SK-N-SH treated with all-trans-retinoic acid at 6 μM for 48 hours (cell line): ENCODE results near the gene RNH1.

Experiments
- ATAC-seq: fragments of 200-7000 bp; cut with Tn5 transposase; 3 replicates; pipeline ENCODE4 v1.9.1; 2020; ENCODE audit warnings: mild to moderate bottlenecking, moderate library complexity
- ARNTL ChIP-seq: fragments of 450-650 bp; formaldehyde crosslinking; IDR thresholded peaks from 2 replicates; pipeline ENCODE4 v1.5.0; 2020; ENCODE audit warnings: low read depth, mild to moderate bottlenecking, moderate library complexity, borderline replicate concordance
- BACH2 ChIP-seq: fragments of 250-450 bp; sonication (Bioruptor Pico); IDR thresholded peaks from 2 replicates; pipeline ENCODE4 v1.9.0; 2021; ENCODE audit warnings: mild to moderate bottlenecking, borderline replicate concordance
- CSDC2 ChIP-seq: fragments of 250-450 bp; sonication (Bioruptor Pico); IDR thresholded peaks from 2 replicates; pipeline ENCODE4 v1.5.0; 2020; ENCODE audit warnings: mild to moderate bottlenecking, moderate library complexity
- GLIS3 ChIP-seq: fragments of 250-450 bp; sonication (Bioruptor Pico); IDR thresholded peaks from 2 replicates; pipeline ENCODE4 v1.5.0; 2020; ENCODE audit warnings: mild to moderate bottlenecking, moderate library complexity
- ISL1 ChIP-seq: fragments of 250-450 bp; sonication (Bioruptor Pico); IDR thresholded peaks from 2 replicates; pipeline ENCODE4 v2.1.2; 2022; ENCODE audit warnings: mild to moderate bottlenecking, moderate library complexity
- OSR1 ChIP-seq: fragments of 250-450 bp; sonication (Bioruptor Pico); IDR thresholded peaks from 2 replicates; pipeline ENCODE4 v1.8.0; 2022; ENCODE audit warnings: moderate library complexity, mild to moderate bottlenecking, inconsistent platforms
- PPARA ChIP-seq: fragments of 250-450 bp; sonication (Bioruptor Pico); IDR thresholded peaks from 2 replicates; pipeline ENCODE4 v1.5.0; 2020; ENCODE audit warnings: mild to moderate bottlenecking, borderline replicate concordance
- RARB ChIP-seq: fragments of 250-450 bp; sonication (Bioruptor Pico); IDR thresholded peaks from 2 replicates; pipeline ENCODE4 v1.8.0; 2021; ENCODE audit warnings: mild to moderate bottlenecking, moderate library complexity
- SNAI2 ChIP-seq: fragments of 250-450 bp; sonication (Bioruptor Pico); IDR thresholded peaks from 2 replicates; pipeline ENCODE4 v1.5.0; 2020; ENCODE audit warnings: mild to moderate bottlenecking, moderate library complexity
- TCF4 ChIP-seq: fragments of 250-450 bp; sonication (Bioruptor Pico); IDR thresholded peaks from 2 replicates; pipeline ENCODE4 v1.8.0; 2021; ENCODE audit warnings: mild to moderate bottlenecking, moderate library complexity, borderline replicate concordance
- TOX ChIP-seq: fragments of 250-450 bp; sonication (Bioruptor Pico); IDR thresholded peaks from 2 replicates; pipeline ENCODE4 v1.8.0; 2021; ENCODE audit warnings: mild to moderate bottlenecking, moderate library complexity, borderline replicate concordance
- ZC3H10 ChIP-seq: fragments of 250-450 bp; sonication (Bioruptor Pico); IDR thresholded peaks from 2 replicates; pipeline ENCODE4 v1.5.1; 2021; ENCODE audit warnings: mild to moderate bottlenecking, moderate library complexity
- ZFP3 ChIP-seq: fragments of 250-450 bp; sonication (Bioruptor Pico); IDR thresholded peaks from 2 replicates; pipeline ENCODE4 v1.5.0; 2020; ENCODE audit warnings: mild to moderate bottlenecking, moderate library complexity
- ZFP30 ChIP-seq: fragments of 450-650 bp; formaldehyde crosslinking; IDR thresholded peaks from 2 replicates; pipeline ENCODE4 v1.5.0; 2022; ENCODE audit warnings: mild to moderate bottlenecking, moderate library complexity
- ZNF565 ChIP-seq: fragments of 450-650 bp; formaldehyde crosslinking; conservative IDR thresholded peaks from 2 replicates; pipeline ENCODE4 v1.5.0; 2020; ENCODE audit warnings: low read depth, mild to moderate bottlenecking, moderate library complexity
- ZNF70 ChIP-seq: fragments of 450-650 bp; formaldehyde crosslinking; IDR thresholded peaks from 2 replicates; pipeline ENCODE4 v1.5.0; 2020; ENCODE audit warnings: mild to moderate bottlenecking, moderate library complexity
- ZNF8 ChIP-seq: fragments of 450-650 bp; formaldehyde crosslinking; IDR thresholded peaks from 2 replicates; pipeline ENCODE4 v1.5.0; 2020; ENCODE audit warnings: mild to moderate bottlenecking, moderate library complexity
- TF ChIP-seq, protein P1 (sequence below): fragments of 250-450 bp; sonication (Bioruptor Pico); IDR thresholded peaks from 2 replicates; pipeline ENCODE4 v1.5.1; 2021; ENCODE audit warnings: mild to moderate bottlenecking, moderate library complexity
- TF ChIP-seq, protein P2 (sequence below): fragments of 250-450 bp; sonication (Bioruptor Pico); IDR thresholded peaks from 2 replicates; pipeline ENCODE4 v1.5.1; 2020; ENCODE audit warnings: low read depth, mild to moderate bottlenecking, moderate library complexity
- TF ChIP-seq, protein P3 (sequence below): fragments of 250-450 bp; sonication (Bioruptor Pico); IDR thresholded peaks from 2 replicates; pipeline ENCODE4 v1.8.0; 2020; ENCODE audit warnings: mild to moderate bottlenecking, moderate library complexity, borderline replicate concordance
- TF ChIP-seq, protein P4 (sequence below): fragments of 250-450 bp; sonication (Bioruptor Pico); IDR thresholded peaks from 2 replicates; pipeline ENCODE4 v1.5.0; 2020; ENCODE audit warnings: mild to moderate bottlenecking, moderate library complexity
- TF ChIP-seq, protein P5 (sequence below): fragments of 250-450 bp; sonication (Bioruptor Pico); IDR thresholded peaks from 2 replicates; pipeline ENCODE4 v1.8.0; 2021; ENCODE audit warnings: low read depth, mild to moderate bottlenecking, moderate library complexity, borderline replicate concordance

The RNH1 gene

DNA sequence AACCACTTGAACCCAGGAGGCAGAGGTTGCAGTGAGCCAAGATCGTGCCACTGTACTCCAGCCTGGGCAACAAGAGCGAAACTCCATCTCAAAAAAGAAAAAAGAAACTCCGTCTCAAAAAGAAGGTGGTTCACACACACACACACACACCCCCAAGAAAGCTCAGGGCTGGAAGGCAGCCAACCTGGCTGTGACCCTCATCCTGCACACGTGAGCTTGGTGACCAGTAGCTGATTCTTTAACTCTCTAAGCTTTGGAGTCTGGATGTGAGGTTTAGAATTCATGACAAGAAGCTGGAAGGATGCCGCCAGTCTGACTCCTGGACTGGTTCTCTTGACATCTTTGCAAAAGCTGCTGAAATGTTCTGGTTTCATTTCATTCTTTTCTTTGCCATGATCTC is 1.9 kb upstream of the RNH1 start:
- no peak for TF ChIP-seq TOX (CRISPR knock-in tag)
- no peak for TF ChIP-seq SNAI2 (CRISPR knock-in tag)
- TF ChIP-seq ISL1 (CRISPR knock-in tag): no peak
- TF ChIP-seq, protein P1, sequence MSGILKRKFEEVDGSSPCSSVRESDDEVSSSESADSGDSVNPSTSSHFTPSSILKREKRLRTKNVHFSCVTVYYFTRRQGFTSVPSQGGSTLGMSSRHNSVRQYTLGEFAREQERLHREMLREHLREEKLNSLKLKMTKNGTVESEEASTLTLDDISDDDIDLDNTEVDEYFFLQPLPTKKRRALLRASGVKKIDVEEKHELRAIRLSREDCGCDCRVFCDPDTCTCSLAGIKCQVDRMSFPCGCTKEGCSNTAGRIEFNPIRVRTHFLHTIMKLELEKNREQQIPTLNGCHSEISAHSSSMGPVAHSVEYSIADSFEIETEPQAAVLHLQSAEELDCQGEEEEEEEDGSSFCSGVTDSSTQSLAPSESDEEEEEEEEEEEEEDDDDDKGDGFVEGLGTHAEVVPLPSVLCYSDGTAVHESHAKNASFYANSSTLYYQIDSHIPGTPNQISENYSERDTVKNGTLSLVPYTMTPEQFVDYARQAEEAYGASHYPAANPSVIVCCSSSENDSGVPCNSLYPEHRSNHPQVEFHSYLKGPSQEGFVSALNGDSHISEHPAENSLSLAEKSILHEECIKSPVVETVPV (CRISPR knock-in tag): no peak
- TF ChIP-seq, protein P2, sequence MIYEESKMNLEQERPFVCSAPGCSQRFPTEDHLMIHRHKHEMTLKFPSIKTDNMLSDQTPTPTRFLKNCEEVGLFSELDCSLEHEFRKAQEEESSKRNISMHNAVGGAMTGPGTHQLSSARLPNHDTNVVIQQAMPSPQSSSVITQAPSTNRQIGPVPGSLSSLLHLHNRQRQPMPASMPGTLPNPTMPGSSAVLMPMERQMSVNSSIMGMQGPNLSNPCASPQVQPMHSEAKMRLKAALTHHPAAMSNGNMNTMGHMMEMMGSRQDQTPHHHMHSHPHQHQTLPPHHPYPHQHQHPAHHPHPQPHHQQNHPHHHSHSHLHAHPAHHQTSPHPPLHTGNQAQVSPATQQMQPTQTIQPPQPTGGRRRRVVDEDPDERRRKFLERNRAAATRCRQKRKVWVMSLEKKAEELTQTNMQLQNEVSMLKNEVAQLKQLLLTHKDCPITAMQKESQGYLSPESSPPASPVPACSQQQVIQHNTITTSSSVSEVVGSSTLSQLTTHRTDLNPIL (CRISPR knock-in tag): no peak
- no peak for TF ChIP-seq TCF4 (CRISPR knock-in tag)
- no peak for TF ChIP-seq ZNF70 (CRISPR knock-in tag)
- no peak for TF ChIP-seq ZFP3
- no peak for TF ChIP-seq ZC3H10 (CRISPR knock-in tag)
- TF ChIP-seq BACH2 (CRISPR knock-in tag): no peak
- no peak for TF ChIP-seq ZNF8 (CRISPR knock-in tag)
- TF ChIP-seq, protein P3, sequence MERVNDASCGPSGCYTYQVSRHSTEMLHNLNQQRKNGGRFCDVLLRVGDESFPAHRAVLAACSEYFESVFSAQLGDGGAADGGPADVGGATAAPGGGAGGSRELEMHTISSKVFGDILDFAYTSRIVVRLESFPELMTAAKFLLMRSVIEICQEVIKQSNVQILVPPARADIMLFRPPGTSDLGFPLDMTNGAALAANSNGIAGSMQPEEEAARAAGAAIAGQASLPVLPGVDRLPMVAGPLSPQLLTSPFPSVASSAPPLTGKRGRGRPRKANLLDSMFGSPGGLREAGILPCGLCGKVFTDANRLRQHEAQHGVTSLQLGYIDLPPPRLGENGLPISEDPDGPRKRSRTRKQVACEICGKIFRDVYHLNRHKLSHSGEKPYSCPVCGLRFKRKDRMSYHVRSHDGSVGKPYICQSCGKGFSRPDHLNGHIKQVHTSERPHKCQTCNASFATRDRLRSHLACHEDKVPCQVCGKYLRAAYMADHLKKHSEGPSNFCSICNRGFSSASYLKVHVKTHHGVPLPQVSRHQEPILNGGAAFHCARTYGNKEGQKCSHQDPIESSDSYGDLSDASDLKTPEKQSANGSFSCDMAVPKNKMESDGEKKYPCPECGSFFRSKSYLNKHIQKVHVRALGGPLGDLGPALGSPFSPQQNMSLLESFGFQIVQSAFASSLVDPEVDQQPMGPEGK: no peak
- no peak for TF ChIP-seq PPARA (CRISPR knock-in tag)
- TF ChIP-seq CSDC2 (CRISPR knock-in tag): no peak
- no peak for TF ChIP-seq RARB
- TF ChIP-seq OSR1 (CRISPR knock-in tag): no peak
- no peak for TF ChIP-seq ZNF565
- TF ChIP-seq ARNTL (CRISPR knock-in tag): no peak
- no peak for TF ChIP-seq ZFP30 (CRISPR knock-in tag)
- no peak for ATAC-seq

DNA sequence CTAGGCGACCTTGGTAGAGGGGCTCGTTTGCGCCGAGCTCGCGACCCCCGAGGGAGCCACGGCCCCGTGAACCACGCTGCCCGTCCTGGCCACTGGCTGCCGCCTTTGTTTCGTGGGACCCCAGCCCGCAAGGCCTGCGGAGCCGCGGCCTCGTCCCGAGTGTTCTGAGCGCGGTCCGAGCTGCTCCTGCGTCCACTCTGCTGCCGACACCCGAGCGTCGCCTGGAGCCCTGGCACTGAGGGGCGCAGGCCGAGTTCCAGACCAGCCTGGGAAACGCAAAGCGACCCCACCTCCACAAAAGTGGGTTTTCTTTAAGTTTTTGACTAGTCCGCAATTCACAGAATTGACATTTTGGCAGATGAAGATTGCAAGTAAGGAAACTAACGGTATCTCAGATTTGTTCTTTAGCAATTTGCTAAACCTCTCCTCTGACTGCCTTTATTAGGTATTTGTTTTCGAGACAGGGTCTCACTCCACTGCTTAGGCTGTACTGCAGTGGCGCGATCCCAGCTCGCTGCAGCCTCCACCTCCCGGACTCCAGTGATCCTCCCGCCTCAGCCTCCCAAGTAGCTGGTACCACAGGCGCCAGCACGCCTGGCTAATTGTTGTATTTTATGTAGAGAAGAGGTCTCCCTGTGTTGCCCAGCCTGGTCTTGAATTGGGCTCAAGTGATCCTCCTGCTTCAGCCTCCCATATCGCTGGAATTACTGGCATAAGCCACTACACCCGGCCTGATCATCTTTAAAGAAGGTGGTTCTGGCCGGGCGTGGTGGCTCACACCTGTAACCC is 879 bp upstream of the RNH1 start:
- TF ChIP-seq RARB (no peak), CSDC2 (CRISPR knock-in tag) (no peak), ZNF565 (no peak), TCF4 (CRISPR knock-in tag) (no peak), BACH2 (CRISPR knock-in tag) (no peak), GLIS3 (no peak), ISL1 (CRISPR knock-in tag) (no peak), ZNF70 (CRISPR knock-in tag) (no peak), OSR1 (CRISPR knock-in tag) (no peak), SNAI2 (CRISPR knock-in tag) (no peak), ZFP3 (no peak), ARNTL (CRISPR knock-in tag) (no peak), ZFP30 (CRISPR knock-in tag) (no peak), PPARA (CRISPR knock-in tag) (no peak), TOX (CRISPR knock-in tag) (no peak)
- TF ChIP-seq, protein P2 (CRISPR knock-in tag): no peak
- TF ChIP-seq, protein P4, sequence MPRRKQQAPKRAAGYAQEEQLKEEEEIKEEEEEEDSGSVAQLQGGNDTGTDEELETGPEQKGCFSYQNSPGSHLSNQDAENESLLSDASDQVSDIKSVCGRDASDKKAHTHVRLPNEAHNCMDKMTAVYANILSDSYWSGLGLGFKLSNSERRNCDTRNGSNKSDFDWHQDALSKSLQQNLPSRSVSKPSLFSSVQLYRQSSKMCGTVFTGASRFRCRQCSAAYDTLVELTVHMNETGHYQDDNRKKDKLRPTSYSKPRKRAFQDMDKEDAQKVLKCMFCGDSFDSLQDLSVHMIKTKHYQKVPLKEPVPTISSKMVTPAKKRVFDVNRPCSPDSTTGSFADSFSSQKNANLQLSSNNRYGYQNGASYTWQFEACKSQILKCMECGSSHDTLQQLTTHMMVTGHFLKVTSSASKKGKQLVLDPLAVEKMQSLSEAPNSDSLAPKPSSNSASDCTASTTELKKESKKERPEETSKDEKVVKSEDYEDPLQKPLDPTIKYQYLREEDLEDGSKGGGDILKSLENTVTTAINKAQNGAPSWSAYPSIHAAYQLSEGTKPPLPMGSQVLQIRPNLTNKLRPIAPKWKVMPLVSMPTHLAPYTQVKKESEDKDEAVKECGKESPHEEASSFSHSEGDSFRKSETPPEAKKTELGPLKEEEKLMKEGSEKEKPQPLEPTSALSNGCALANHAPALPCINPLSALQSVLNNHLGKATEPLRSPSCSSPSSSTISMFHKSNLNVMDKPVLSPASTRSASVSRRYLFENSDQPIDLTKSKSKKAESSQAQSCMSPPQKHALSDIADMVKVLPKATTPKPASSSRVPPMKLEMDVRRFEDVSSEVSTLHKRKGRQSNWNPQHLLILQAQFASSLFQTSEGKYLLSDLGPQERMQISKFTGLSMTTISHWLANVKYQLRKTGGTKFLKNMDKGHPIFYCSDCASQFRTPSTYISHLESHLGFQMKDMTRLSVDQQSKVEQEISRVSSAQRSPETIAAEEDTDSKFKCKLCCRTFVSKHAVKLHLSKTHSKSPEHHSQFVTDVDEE (CRISPR knock-in tag): no peak
- TF ChIP-seq, protein P5, sequence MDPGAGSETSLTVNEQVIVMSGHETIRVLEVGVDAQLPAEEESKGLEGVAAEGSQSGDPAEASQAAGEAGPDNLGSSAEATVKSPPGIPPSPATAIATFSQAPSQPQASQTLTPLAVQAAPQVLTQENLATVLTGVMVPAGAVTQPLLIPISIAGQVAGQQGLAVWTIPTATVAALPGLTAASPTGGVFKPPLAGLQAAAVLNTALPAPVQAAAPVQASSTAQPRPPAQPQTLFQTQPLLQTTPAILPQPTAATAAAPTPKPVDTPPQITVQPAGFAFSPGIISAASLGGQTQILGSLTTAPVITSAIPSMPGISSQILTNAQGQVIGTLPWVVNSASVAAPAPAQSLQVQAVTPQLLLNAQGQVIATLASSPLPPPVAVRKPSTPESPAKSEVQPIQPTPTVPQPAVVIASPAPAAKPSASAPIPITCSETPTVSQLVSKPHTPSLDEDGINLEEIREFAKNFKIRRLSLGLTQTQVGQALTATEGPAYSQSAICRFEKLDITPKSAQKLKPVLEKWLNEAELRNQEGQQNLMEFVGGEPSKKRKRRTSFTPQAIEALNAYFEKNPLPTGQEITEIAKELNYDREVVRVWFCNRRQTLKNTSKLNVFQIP (CRISPR knock-in tag): no peak
- TF ChIP-seq, protein P1 (CRISPR knock-in tag): no peak
- TF ChIP-seq, protein P3: no peak
- peak; percentile 9; the same call in 2 of the 3 replicates for ATAC-seq
